GM21737 (cell line): ENCODE results near the gene SPCS1.
"Not testable (repeated sequence)": the region's sequence is repeated elsewhere in the genome, so short reads cannot be mapped to it uniquely, and the experiment has no call there.

Experiments
- ATAC-seq: cut with Tn5 transposase; IDR thresholded peaks from one replicate; pipeline ENCODE4 v1.9.1; 2021; ENCODE audit warnings: mild to moderate bottlenecking, moderate library complexity; ENCODE audit not compliant: unreplicated experiment

The SPCS1 gene

DNA sequence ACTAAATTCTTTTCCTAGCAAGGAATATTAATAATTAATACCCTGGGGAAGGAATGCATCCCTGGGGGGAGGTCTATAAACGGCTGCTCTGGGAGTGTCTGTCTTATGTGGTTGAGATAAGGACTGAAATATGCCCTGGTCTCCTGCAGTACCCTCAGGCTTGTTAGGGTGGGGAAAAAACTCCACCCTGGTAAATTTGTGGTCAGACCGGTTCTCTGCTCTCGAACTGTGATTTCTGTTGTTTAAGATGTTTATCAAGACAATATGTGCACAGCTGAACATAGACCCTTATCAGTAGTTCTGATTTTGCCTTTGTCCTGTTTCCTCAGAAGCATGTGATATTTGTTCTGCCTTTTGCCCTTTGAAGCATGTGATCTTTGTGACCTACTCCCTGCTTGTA, 22.8 kb downstream of the SPCS1 start:
- ATAC-seq = not testable (repeated sequence)

DNA sequence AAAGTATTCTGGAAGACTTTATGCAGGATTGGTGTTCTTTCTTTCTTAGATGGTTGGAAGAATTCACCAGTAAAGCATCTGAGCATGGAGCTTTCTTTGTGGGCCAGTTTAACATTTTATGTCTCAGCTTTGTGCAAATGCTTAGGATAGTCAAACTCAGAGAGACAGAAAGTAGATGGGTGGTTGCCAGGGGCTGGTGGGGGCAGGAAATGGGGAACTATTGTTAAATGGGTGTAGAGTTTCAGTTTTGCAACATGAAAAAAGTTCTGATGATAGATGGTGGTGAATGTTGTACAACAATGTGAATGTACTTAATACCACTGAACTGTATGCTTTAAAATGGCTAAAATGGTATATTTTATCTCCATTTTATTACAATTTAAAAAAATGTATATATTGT, 24.8 kb downstream of the SPCS1 start:
- no peak for ATAC-seq

DNA sequence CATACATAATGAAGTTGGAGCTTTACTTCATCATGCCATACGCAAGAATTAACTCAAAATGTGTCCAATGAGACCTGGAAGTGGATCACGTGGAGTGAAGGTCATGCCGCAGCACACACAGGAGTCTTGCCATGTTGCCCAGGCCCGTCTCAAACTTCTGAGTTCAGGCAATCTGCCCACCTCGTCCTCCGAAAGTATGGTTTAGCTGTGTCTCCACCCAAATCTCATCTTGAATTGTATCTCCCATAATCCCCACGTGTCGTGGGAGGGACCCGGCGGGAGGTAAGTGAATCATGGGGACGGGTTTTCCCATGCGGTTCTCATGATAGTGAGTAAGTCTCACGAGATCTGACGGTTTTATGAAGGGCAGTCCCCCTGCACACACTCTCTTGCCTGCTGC, 25.7 kb downstream of the SPCS1 start:
- ATAC-seq = no peak

DNA sequence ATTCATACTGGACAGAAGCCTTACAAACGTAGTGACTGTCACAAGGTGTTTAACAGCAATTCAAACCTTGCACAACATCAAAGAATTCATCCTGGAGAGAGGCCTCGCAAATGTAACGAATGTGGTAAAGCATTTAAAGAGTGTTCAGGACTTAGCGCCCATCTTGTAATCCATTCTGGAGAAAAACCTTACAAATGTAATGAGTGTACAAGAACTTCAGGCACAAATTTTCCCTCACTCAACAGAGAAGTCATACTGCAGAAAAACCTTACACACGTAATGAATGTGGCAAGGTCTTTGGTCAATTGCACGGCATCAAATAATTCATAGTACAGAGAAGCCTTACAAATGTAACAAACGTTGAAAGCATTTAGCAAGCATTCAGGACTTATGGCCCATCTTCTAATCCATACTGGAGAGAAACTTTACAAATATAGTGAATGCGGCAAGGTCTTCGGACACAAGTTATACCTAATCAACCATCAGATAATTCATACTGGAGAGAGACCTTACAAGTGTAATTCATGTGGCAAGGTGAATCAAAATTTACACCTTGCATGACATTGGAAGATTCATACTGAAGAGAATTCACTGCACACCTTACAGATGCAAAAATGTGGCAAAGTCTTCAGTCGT, 27.5 kb downstream of the SPCS1 start:
- ATAC-seq = no peak

DNA sequence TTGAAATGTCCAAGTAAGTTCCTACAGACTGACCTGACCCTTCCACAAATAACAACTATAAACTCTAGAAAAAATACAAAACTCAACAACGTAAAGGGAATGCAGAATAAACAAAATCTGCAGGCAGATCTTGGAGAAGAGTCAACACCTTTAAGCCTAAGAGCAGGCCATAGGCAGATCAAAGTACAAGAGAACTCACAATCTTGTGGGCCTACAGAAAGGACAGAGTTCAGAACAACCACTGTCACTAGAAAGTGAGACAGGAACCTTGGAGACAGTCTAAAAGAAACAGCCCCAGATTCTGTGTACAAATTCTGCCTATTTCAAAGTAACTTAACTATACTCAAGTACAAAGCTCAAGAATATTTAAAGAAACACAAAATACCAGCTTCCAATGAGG, 33.8 kb downstream of the SPCS1 start:
- ATAC-seq = no peak

DNA sequence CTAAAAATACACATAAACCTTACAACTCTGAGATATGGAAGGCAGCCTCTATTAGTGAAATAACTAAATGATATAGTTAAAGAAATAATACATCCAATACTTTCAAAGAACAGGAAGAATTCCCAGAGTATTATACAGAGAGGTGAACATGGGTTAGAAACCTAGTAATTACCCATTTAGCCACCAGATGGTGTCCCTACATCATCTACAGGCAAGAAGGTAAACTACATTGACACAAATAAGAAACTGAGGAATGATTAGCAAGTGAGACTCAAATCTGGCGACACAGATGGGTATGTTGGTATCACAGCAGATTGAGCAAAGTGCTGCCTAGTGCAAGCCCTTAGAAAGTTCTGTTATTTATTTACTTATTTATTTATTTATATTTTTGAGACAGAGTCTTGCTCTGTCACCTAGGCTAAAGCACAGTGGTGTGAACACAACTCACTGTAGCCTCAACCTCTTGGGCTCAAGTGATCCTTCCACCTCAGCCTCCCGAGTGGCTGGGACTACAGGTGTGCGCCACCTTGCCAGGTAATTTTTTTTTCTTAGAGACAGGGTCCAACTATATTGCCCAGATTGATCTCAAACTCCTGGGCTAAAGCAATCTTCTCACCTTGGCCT, 36.6 kb downstream of the SPCS1 start:
- no peak for ATAC-seq

DNA sequence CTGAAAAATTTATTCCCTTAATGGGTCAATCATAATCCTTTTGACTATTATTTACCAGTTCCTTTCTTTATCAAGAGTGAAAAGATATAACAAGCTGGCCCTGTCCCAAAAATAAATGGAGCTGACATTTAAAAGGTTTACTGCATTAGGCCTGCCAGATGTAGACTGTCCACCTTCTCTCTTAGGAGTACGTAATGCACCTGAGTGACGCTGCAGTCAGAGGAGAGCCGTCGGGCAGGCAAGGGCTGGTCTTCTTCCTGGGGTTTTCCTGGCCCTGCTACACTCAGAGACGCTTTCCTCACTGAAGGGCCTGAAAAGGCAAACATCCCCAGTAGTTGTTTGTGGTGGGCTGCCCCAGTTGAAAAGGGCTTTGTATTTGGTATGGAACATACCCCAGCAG, 37.2 kb downstream of the SPCS1 start:
- ATAC-seq = no peak

DNA sequence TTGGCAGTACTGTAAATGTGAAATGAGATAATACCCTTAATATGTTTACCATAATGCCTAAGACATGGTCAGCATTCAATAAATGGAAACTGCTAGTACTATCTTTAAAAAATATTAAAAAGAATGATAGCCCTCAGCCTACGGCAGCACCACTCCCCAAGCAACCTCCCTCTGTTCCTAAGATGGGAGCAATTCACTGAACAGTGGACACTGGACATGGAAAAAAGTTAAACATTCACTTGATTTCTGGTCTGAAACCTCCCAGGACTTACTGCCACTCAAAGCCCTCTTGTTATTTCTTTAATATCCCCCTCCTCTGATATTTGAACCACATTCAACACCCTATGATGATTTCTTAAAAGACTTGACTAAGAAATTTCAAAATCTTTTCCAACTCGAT, 37.8 kb downstream of the SPCS1 start:
- ATAC-seq = no peak

DNA sequence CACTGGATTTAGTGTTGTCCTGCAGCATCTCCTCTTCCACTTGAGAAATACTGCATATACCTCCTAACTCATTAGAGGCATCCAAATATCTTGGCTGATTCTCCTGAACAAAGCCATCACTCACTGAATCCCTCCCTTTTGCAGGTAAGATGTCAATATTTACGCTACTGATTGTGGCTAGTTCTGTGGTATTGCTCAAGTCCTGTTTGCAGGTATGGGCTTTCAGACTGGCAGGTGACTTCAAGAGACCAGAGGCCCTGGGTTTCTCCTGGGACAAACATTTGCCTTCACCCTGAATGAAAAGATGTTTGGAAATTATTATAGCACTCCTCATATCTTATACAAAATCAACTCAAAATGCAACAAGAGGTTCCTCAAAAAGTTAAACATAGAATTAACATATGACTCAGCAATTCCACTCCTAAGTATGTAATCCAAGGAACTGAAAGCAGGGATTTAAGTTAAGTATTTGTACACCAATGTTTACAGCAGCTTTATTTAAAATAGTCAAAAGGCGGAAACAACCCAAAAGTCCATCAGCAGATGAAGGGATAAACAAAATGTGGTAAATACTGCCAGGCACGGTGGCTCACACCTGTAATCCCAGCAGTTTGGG, 46.2 kb downstream of the SPCS1 start:
- ATAC-seq = no peak

DNA sequence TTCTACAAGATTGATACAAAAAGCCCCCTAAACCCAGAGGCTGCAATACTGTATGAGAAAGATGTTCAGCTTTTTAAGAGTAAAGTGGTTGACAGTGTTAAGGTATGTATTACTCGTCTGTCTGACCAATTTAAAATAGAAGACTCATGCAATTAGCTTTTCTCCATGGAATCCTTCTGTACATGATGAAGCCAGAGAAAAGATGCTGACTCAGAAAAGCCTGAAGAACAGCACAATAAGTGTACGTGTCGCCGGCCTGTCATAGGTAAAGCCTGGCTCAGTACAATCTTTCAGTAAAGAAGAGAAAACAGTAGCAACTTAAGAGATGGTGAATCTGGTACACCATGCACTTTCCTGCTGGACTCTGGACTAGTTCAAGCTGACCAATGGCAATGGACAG, 48.5 kb downstream of the SPCS1 start:
- no peak for ATAC-seq

DNA sequence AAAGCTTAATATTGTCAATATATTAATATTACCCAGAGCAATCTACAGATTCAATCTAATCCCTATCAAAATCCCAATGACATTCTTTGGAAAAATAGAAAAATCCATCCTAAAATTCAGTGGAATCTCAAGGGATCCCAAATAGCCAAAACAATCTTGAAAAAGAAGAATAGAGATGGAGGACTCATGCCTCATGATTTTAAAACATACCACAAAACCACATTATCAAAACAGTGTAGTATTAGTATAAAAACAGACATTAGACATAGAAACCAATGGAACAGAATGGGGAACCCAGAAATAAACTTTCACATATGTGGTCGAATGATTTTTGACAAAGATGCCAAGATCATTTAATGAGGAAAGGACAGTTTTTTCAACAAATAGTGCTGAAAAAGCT, 50.2 kb downstream of the SPCS1 start:
- no peak for ATAC-seq
